SJSA1 (cell line): Measurements from ENCODE around the gene APP. TPM values are rescaled to one million over a fixed set of nuclear protein-coding genes. Genes with fewer than 3 reads are reported as not detected.

Experiments
- DNase-seq, 2 experiments: peaks; one replicate each; pipeline ENCODE4 v3.0.0-alpha.2; 2015 to 2020; ENCODE audit warnings: low spot score in 2 of 2, low read depth in 1 of 2
- H3K27ac ChIP-seq: fragments of 250-450 bp; sonication (Bioruptor Pico); 2 replicates; pipeline ENCODE4 v1.5.1; 2020; ENCODE audit warnings: mild to moderate bottlenecking, moderate library complexity
- H3K27me3 ChIP-seq: fragments of 250-450 bp; sonication (Bioruptor Pico); replicated peaks from 2 replicates; pipeline ENCODE4 v1.5.1; 2020; ENCODE audit warnings: mild to moderate bottlenecking, moderate library complexity
- H3K36me3 ChIP-seq: fragments of 250-450 bp; sonication (Bioruptor Pico); 2 replicates; pipeline ENCODE4 v1.5.1; 2020; ENCODE audit warnings: mild to moderate bottlenecking
- H3K4me1 ChIP-seq: fragments of 250-450 bp; sonication (Bioruptor Pico); replicated peaks from 2 replicates; pipeline ENCODE4 v1.6.1; 2021; ENCODE audit warnings: mild to moderate bottlenecking
- H3K4me3 ChIP-seq: fragments of 250-450 bp; sonication (Bioruptor Pico); 2 replicates; pipeline ENCODE4 v1.5.1; 2020; ENCODE audit warnings: mild to moderate bottlenecking
- H3K9me3 ChIP-seq: fragments of 250-450 bp; sonication (Bioruptor Pico); replicated peaks from 2 replicates; pipeline ENCODE4 v1.5.1; 2020; ENCODE audit warnings: mild to moderate bottlenecking
- total RNA-seq: library from RNA; depleted of rRNA; stranded (reverse); fragments of >200 nt; shearing (Covaris generic); gene quantifications from 2 replicates; pipeline ENCODE4 v1.2.3, GENCODE V29; 2014

APP gene
- total RNA-seq, 1 experiment from 2014 or later: 221 TPM

- no peak overlapping the region for H3K27ac ChIP-seq
- DNase-seq: no peak
- H3K36me3 ChIP-seq: no peaks in the 10 kb centered on the region
- no peak overlapping the region for H3K4me3 ChIP-seq
- H3K4me1 ChIP-seq: no peaks in the 10 kb centered on the region
- H3K27me3 ChIP-seq: no peaks in the 10 kb centered on the region
- H3K9me3 ChIP-seq: no peaks in the 10 kb centered on the region
These were observed 313.1 kb downstream of the APP start for GRCh38 chr21:25857308-25858074.

GRCh38 chr21:25855576-25855975 lies 315.0 kb downstream of the APP start:
- Histone ChIP-seq H3K36me3 (no peaks in the 10 kb centered on the region), H3K27me3 (no peaks in the 10 kb centered on the region), H3K4me1 (no peaks in the 10 kb centered on the region), H3K27ac (no peak overlapping the region), H3K9me3 (no peaks in the 10 kb centered on the region), H3K4me3 (no peak overlapping the region)
- DNase-seq: no peak

- Histone ChIP-seq H3K36me3 (no peaks in the 10 kb centered on the region), H3K27ac (no peak overlapping the region), H3K27me3 (no peaks in the 10 kb centered on the region), H3K4me3 (no peak overlapping the region), H3K4me1 (peaks cover 8% of the 10 kb centered on the region; the same call in 1 of the 2 replicates), H3K9me3 (peaks cover 3% of the 10 kb centered on the region; the same call in 1 of the 2 replicates)
- DNase-seq: no peak
These were observed 320.3 kb downstream of the APP start for GRCh38 chr21:25850126-25850842.

- H3K4me3 ChIP-seq: no peak overlapping the region
- no peak overlapping the region for H3K27ac ChIP-seq
- no peaks in the 10 kb centered on the region for H3K36me3 ChIP-seq
- H3K9me3 ChIP-seq: peaks cover 3% of the 10 kb centered on the region; the same call in 1 of the 2 replicates
- no peak for DNase-seq
- peaks cover 8% of the 10 kb centered on the region; the same call in 1 of the 2 replicates for H3K4me1 ChIP-seq
- no peaks in the 10 kb centered on the region for H3K27me3 ChIP-seq
These were observed 322.3 kb downstream of the APP start for GRCh38 chr21:25848309-25848708.

GRCh38 chr21:25845729-25846256 lies 324.8 kb downstream of the APP start:
- Histone ChIP-seq H3K27ac (no peak overlapping the region), H3K4me3 (no peak overlapping the region), H3K9me3 (peaks cover 3% of the 10 kb centered on the region; the same call in 1 of the 2 replicates), H3K4me1 (peaks cover 8% of the 10 kb centered on the region; the same call in 1 of the 2 replicates), H3K27me3 (no peaks in the 10 kb centered on the region), H3K36me3 (no peaks in the 10 kb centered on the region)
- no peak for DNase-seq

- peaks cover 2% of the 10 kb centered on the region; the same call in 1 of the 2 replicates for H3K9me3 ChIP-seq
- peaks cover 20% of the 10 kb centered on the region for H3K4me1 ChIP-seq
- no peaks in the 10 kb centered on the region for H3K27me3 ChIP-seq
- no peak for DNase-seq
- no peaks in the 10 kb centered on the region for H3K36me3 ChIP-seq
- no peak overlapping the region for H3K4me3 ChIP-seq
- no peak overlapping the region for H3K27ac ChIP-seq
These were observed 327.6 kb downstream of the APP start for GRCh38 chr21:25842925-25843324.

GRCh38 chr21:25838809-25839208 lies 331.8 kb downstream of the APP start:
- no peak overlapping the region for H3K27ac ChIP-seq
- H3K27me3 ChIP-seq: no peaks in the 10 kb centered on the region
- no peak for DNase-seq
- no peaks in the 10 kb centered on the region for H3K36me3 ChIP-seq
- peaks cover 26% of the 10 kb centered on the region for H3K4me1 ChIP-seq
- no peaks in the 10 kb centered on the region; the same call in 1 of the 2 replicates for H3K9me3 ChIP-seq
- H3K4me3 ChIP-seq: no peak overlapping the region

- Histone ChIP-seq H3K4me3 (no peak overlapping the region), H3K36me3 (no peaks in the 10 kb centered on the region), H3K27me3 (no peaks in the 10 kb centered on the region), H3K4me1 (peaks cover 26% of the 10 kb centered on the region), H3K9me3 (no peaks in the 10 kb centered on the region; the same call in 1 of the 2 replicates), H3K27ac (no peak overlapping the region)
- DNase-seq: peak; percentile 59 to 81
These were observed 332.9 kb downstream of the APP start for GRCh38 chr21:25837533-25838265.

GRCh38 chr21:25836396-25836795 lies 334.2 kb downstream of the APP start:
- DNase-seq: no peak
- H3K9me3 ChIP-seq: no peaks in the 10 kb centered on the region; the same call in 1 of the 2 replicates
- H3K4me1 ChIP-seq: peaks cover 26% of the 10 kb centered on the region
- H3K4me3 ChIP-seq: no peak overlapping the region
- H3K36me3 ChIP-seq: no peaks in the 10 kb centered on the region
- no peaks in the 10 kb centered on the region for H3K27me3 ChIP-seq
- H3K27ac ChIP-seq: no peak overlapping the region

- peaks cover 26% of the 10 kb centered on the region for H3K4me1 ChIP-seq
- no peak overlapping the region for H3K4me3 ChIP-seq
- H3K9me3 ChIP-seq: no peaks in the 10 kb centered on the region
- DNase-seq: no peak
- no peak overlapping the region for H3K27ac ChIP-seq
- no peaks in the 10 kb centered on the region for H3K27me3 ChIP-seq
- no peaks in the 10 kb centered on the region for H3K36me3 ChIP-seq
These were observed 336.2 kb downstream of the APP start for GRCh38 chr21:25834381-25834780.

- H3K27me3 ChIP-seq: no peaks in the 10 kb centered on the region
- H3K4me1 ChIP-seq: peaks cover 3% of the 10 kb centered on the region
- no peak for DNase-seq
- H3K4me3 ChIP-seq: no peak overlapping the region
- no peak overlapping the region for H3K27ac ChIP-seq
- H3K36me3 ChIP-seq: no peaks in the 10 kb centered on the region
- no peaks in the 10 kb centered on the region for H3K9me3 ChIP-seq
These were observed 339.1 kb downstream of the APP start for GRCh38 chr21:25831300-25831960.
